GM19023 (cell line): ENCODE data around the gene FTHL17.

Experiments used
- ATAC-seq: cut with Tn5 transposase; IDR thresholded peaks from one replicate; pipeline ENCODE4 v1.9.1; 2021; ENCODE audit warnings: mild to moderate bottlenecking, moderate library complexity; ENCODE audit not compliant: unreplicated experiment

FTHL17 gene

GRCh38 chrX:31039327-31039711 lies 32.5 kb downstream of the FTHL17 start:
- ATAC-seq: peak; percentile 19

DNA sequence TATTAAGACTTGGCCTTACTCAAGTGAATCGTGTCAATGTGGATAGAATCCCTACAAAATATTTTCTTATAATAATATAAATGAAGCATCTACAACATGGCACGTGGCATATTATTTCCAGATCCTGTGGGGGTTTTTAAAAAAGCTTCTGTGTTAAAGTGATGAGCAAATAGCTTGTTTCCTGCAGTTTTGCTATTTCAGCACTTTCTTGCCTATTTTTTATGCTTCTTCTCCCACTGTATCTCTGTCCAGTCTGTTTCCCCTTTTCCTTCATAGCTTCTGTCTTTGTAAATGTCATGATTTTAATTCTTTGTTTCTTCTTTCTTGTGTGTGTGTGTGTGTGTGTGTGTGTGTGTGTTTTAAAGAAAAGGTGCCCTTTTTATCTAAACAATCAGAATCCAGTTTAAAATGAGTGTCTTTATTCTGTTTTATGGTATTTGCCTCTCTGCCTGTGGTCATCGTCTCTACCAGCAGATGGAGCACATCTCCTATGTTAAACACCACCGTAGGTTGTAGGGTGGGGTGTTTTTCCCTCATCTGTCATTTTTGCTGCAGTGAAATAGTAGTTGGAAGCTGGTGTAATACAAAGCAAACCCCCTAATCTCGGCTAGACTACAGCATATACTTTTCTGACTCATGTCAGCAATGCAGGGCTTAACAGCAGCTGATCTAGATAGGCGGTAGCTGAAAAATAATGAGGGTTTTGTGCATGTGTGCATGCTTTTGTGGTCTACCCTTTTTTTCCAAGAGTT lies 33.1 kb downstream of the FTHL17 start:
- peak; percentile 64 for ATAC-seq

DNA sequence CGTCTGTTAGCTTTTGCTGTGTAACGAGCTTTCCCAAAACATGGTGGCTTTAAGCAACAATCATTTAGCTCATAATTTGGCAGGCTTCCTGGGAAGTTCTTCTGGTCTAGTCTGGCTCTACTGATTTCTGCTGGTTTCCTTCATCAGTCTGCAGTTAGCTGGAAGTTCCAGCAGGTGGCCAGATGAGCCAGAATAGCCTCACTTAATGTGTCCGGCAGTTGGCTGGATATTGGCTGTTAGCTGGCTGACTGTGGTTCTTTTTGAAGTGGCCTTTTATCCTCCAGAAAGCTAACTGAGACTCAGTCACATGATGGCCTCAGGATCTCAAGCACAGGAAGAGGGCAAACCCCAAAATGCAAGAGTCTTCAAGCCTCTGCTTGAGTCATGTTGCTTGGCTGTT lies 34.9 kb downstream of the FTHL17 start:
- peak; percentile 76 for ATAC-seq

DNA sequence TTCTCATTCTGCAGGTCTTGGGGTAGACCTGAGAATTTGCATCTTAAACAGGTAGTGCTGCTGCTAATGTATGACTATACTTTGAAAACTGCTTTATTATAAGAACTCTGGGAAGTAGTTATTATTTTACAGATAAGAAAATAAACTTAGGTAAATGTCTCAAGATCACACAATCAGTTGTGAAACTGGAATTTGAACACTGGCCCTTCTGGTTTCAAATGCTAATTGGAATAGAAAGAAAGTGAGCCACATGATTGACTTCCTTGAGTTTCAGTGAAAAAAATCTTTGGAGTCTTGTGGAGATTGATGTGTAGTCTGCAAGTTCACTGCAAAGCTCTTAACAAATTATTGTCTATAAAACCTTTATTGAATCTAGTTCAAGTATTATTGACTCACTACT lies 44.5 kb downstream of the FTHL17 start:
- no peak for ATAC-seq

DNA sequence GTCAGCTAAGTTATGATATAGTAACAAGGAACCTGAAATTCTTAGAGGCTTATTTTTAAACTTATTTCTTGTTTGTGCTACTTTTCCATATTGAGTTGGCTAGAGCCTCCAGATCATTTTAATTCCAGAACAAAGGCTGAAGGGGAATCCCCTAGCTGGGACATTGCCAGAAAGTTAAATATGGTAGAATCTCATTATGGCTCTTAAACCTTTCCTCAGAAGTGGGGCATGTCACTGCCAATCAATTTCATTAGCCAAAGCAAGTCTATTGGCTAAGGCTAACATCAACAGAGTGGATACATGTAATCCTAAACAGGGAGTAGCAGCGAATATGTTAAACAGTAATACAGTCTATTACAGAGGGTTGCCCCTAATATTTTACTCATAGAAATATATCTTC lies 47.0 kb downstream of the FTHL17 start:
- no peak for ATAC-seq

DNA sequence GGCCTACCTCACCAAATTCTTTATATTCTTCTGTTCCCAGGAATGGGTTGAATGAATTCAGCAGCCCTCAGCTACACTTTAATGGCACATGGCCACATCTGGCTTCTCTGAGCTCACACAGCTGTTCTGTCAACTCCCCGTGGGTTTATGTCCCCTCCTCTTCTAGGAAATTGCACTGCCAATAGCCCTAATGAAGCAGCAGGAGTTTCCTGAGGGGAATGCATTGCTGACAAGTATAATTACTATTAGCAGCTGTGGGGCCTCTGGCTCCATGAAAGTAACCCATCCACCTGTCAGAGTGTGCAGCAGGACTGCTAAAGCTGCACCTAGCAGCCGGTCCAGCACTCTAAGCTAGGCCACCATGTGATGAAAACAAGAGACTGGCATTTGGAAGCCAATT lies 50.3 kb downstream of the FTHL17 start:
- ATAC-seq: no peak
